ENCODE measurements around the gene COL8A1.
"Not testable (repeated sequence)": the region's sequence is repeated elsewhere in the genome, so short reads cannot be mapped to it uniquely, and the experiment has no call there.

The COL8A1 gene

GRCh38 chr3:99817047-99817436 lies 178.6 kb downstream of the COL8A1 start:
- peak; percentile 49 for DNase-seq

GRCh38 chr3:99817437-99818240 lies 179.2 kb downstream of the COL8A1 start, which contains the start of gene CMSS1:
Gene CMSS1 (plus strand): TSS chr3:99817862.
- peak; percentile 96 for DNase-seq

- no peak for DNase-seq
These were observed 180.4 kb downstream of the COL8A1 start for GRCh38 chr3:99818818-99819217.

GRCh38 chr3:99823723-99824711 lies 185.6 kb downstream of the COL8A1 start:
- DNase-seq, result peak; percentile 20

- DNase-seq, result peak; percentile 76
These were observed 186.7 kb downstream of the COL8A1 start for GRCh38 chr3:99825004-99825640.

- DNase-seq, result no peak
These were observed 191.4 kb downstream of the COL8A1 start for GRCh38 chr3:99829844-99830243.

- DNase-seq, result peak; percentile 35
These were observed 195.3 kb downstream of the COL8A1 start for GRCh38 chr3:99833617-99834205.

- no peak for DNase-seq
These were observed 196.0 kb downstream of the COL8A1 start for GRCh38 chr3:99834211-99834957.

- DNase-seq, result no peak
These were observed 198.3 kb downstream of the COL8A1 start for GRCh38 chr3:99836681-99837080.

GRCh38 chr3:99837715-99838114 lies 199.3 kb downstream of the COL8A1 start:
- no peak for DNase-seq

- no peak for DNase-seq
These were observed 200.4 kb downstream of the COL8A1 start for GRCh38 chr3:99838755-99839154.

GRCh38 chr3:99839613-99840012 lies 201.2 kb downstream of the COL8A1 start:
- DNase-seq, result no peak

- not testable (repeated sequence) for DNase-seq
These were observed 203.6 kb downstream of the COL8A1 start for GRCh38 chr3:99841949-99842348.

- peak; percentile 74 for DNase-seq
These were observed 204.6 kb downstream of the COL8A1 start for GRCh38 chr3:99842826-99843589.

GRCh38 chr3:99843590-99844258 lies 205.3 kb downstream of the COL8A1 start:
- no peak for DNase-seq

GRCh38 chr3:99845331-99845730 lies 206.9 kb downstream of the COL8A1 start:
- DNase-seq, result peak; percentile 59

- peak; percentile 29 for DNase-seq
These were observed 207.6 kb downstream of the COL8A1 start for GRCh38 chr3:99845999-99846398.

GRCh38 chr3:99846477-99847160 lies 208.2 kb downstream of the COL8A1 start:
- DNase-seq, result peak; percentile 41

GRCh38 chr3:99848433-99848832 lies 210.0 kb downstream of the COL8A1 start:
- DNase-seq, result no peak

All from hematopoietic multipotent progenitor cell treated with erythropoietin and hydrocortisone succinate and interleukin-3 and kit ligand, for 4 days (in vitro differentiated cells).